Kidney glomerular epithelial cell (primary cell): Measurements from ENCODE around the gene SSNA1.

Source experiments
- DNase-seq: peaks from one replicate; lab custom pipeline; 2025; lab: John Stamatoyannopoulos, UW

SSNA1 gene

GRCh38 chr9:137199411-137200121 is 11.1 kb downstream of the SSNA1 start:
- DNase-seq = no peak

- peak; percentile 98 for DNase-seq
Observed at GRCh38 chr9:137200311-137201204, 12.1 kb downstream of the SSNA1 start, which contains the start of gene TPRN. TSS of gene TPRN (minus strand) at chr9:137200741. CDS start at chr9:137200711, 30 bp downstream.

- DNase-seq = no peak
Observed at GRCh38 chr9:137201205-137201868, 12.9 kb downstream of the SSNA1 start.

- no peak for DNase-seq
Observed at GRCh38 chr9:137202966-137203365, 14.5 kb downstream of the SSNA1 start.

GRCh38 chr9:137204731-137205125 is 16.3 kb downstream of the SSNA1 start:
- no peak for DNase-seq

GRCh38 chr9:137205126-137206069 is 16.9 kb downstream of the SSNA1 start, which contains the start of the genes NDOR1 and TMEM203:
TSS of gene NDOR1 (plus strand) at chr9:137205700. CDS start at chr9:137205778, 78 bp downstream.
TSS of gene TMEM203 (minus strand) at chr9:137205648. CDS start at chr9:137205414, 234 bp downstream.
- DNase-seq = peak; percentile 64

GRCh38 chr9:137206602-137207001 is 18.1 kb downstream of the SSNA1 start:
- DNase-seq = no peak

- no peak for DNase-seq
Observed at GRCh38 chr9:137211532-137211931, 23.1 kb downstream of the SSNA1 start.

GRCh38 chr9:137212520-137212919 is 24.0 kb downstream of the SSNA1 start:
- no peak for DNase-seq

- no peak for DNase-seq
Observed at GRCh38 chr9:137213160-137214060, 24.9 kb downstream of the SSNA1 start.

GRCh38 chr9:137214620-137215019 is 26.1 kb downstream of the SSNA1 start:
- DNase-seq = no peak

GRCh38 chr9:137215196-137215986 is 26.9 kb downstream of the SSNA1 start:
- DNase-seq = no peak

GRCh38 chr9:137216188-137216965 is 27.9 kb downstream of the SSNA1 start:
- no peak for DNase-seq

- DNase-seq = peak; percentile 60
Observed at GRCh38 chr9:137217276-137218211, 29.1 kb downstream of the SSNA1 start.

GRCh38 chr9:137218212-137218753 is 29.8 kb downstream of the SSNA1 start:
- DNase-seq = no peak

GRCh38 chr9:137218754-137219271 is 30.3 kb downstream of the SSNA1 start:
- peak; percentile 24 for DNase-seq
